ENCODE results near the gene PRRT3. TPM values are rescaled to one million over a fixed set of nuclear protein-coding genes. Genes with fewer than 3 reads are reported as not detected.

Gene PRRT3
- total and polyA plus RNA-seq, 2 of the 4 experiments (the other 2 are of a cell fraction), result 0.72 to 4.2 TPM

DNA sequence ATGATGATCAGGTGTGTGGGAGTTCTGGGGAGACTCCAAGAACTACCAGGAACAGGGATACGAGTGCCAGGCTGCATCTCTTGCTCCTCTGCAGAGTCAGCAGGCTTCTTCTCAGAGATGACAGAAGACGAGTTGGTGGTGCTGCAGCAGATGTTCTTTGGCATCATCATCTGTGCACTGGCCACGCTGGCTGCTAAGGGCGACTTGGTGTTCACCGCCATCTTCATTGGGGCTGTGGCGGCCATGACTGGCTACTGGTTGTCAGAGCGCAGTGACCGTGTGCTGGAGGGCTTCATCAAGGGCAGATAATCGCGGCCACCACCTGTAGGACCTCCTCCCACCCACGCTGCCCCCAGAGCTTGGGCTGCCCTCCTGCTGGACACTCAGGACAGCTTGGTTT is 7.9 kb downstream of the PRRT3 start:
- H3K9me1 ChIP-seq (ENCODE audit: insufficient read depth, low read length), result peaks cover 8% of the 10 kb centered on the region; the same call in 1 of the 2 replicates
- H3K9me3 ChIP-seq (ENCODE audit: control insufficient read depth, insufficient read depth, low read length), result no peaks in the 10 kb centered on the region
- H2AFZ ChIP-seq (replicated peaks; ENCODE audit: low read length, poor library complexity), result no peak overlapping the region
- no peak overlapping the region for H3K23ac ChIP-seq (ENCODE audit: low read depth, low read length)
- dilution Hi-C loops (cut with HindIII; ENCODE audit: low sequenced_read_pairs, unreplicated experiment), result no loop called here
- no peak overlapping the region for H3K18ac ChIP-seq (ENCODE audit: low read depth, low read length)
- no peak for DNase-seq
- ChIA-PET POLR2A (ENCODE audit: unreplicated experiment) (no interaction called here), CTCF (no interaction called here)
- H2BK5ac ChIP-seq (ENCODE audit: low read depth, low read length, poor library complexity, severe bottlenecking), result no peak overlapping the region
- no peaks in the 10 kb centered on the region for H3K79me1 ChIP-seq (ENCODE audit: low read depth in 1 of 2, low read length in 2 of 2)
- no peak overlapping the region for H3K27ac ChIP-seq (ENCODE audit: insufficient read depth, low read length)
- no peak overlapping the region for H3K56ac ChIP-seq (ENCODE audit: extremely low read depth, insufficient read depth, low read length)
- WGBS, 2 experiments (ENCODE audit: extremely low coverage in 2 of 2, insufficient read length in 1 of 2), result 100% methylated on average over 2 of the region's 11 CpGs; no CpG with 5 or more reads in 1 of the 2 experiments
- H2BK20ac ChIP-seq (ENCODE audit: low read depth, low read length), result no peak overlapping the region
- no peaks in the 10 kb centered on the region for H3K27me3 ChIP-seq (ENCODE audit: control insufficient read depth, insufficient read depth, low read length)
- H4K5ac ChIP-seq (ENCODE audit: low read depth, low read length), result no peak overlapping the region
- H3K36me3 ChIP-seq (ENCODE audit: control insufficient read depth, insufficient read depth, low read length), result peaks cover 7% of the 10 kb centered on the region; the same call in 1 of the 2 replicates
- no peak for ATAC-seq (ENCODE audit: low read depth)
- no peak overlapping the region for H4K8ac ChIP-seq (ENCODE audit: low read depth in 2 of 2, low read length in 2 of 2)
- intact Hi-C loops (cut with micrococcal nuclease), result no loop called here
- no peak overlapping the region for H2AK9ac ChIP-seq (replicated peaks; ENCODE audit: low read depth, low read length, poor library complexity)
- no TSS peak for BruUV-seq (replicated peaks)
- TF ChIP-seq, protein P1, sequence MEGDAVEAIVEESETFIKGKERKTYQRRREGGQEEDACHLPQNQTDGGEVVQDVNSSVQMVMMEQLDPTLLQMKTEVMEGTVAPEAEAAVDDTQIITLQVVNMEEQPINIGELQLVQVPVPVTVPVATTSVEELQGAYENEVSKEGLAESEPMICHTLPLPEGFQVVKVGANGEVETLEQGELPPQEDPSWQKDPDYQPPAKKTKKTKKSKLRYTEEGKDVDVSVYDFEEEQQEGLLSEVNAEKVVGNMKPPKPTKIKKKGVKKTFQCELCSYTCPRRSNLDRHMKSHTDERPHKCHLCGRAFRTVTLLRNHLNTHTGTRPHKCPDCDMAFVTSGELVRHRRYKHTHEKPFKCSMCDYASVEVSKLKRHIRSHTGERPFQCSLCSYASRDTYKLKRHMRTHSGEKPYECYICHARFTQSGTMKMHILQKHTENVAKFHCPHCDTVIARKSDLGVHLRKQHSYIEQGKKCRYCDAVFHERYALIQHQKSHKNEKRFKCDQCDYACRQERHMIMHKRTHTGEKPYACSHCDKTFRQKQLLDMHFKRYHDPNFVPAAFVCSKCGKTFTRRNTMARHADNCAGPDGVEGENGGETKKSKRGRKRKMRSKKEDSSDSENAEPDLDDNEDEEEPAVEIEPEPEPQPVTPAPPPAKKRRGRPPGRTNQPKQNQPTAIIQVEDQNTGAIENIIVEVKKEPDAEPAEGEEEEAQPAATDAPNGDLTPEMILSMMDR (conservative IDR thresholded peaks at IDR 0.05; ENCODE audit: low read depth, low read length), result no peak
- TF ChIP-seq, protein P2, sequence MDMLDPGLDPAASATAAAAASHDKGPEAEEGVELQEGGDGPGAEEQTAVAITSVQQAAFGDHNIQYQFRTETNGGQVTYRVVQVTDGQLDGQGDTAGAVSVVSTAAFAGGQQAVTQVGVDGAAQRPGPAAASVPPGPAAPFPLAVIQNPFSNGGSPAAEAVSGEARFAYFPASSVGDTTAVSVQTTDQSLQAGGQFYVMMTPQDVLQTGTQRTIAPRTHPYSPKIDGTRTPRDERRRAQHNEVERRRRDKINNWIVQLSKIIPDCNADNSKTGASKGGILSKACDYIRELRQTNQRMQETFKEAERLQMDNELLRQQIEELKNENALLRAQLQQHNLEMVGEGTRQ (IDR thresholded peaks at IDR 0.05; ENCODE audit: low read depth, low read length), result no peak
- TF ChIP-seq RFX5 (IDR thresholded peaks at IDR 0.05; ENCODE audit: low read depth, low read length) (no peak), MAFK (IDR thresholded peaks at IDR 0.05; ENCODE audit: low read depth, low read length) (no peak), FOS (IDR thresholded peaks at IDR 0.05; ENCODE audit: low read depth, low read length) (no peak), MXI1 (IDR thresholded peaks at IDR 0.05; ENCODE audit: borderline replicate concordance, low read depth, low read length) (no peak), MAZ (IDR thresholded peaks at IDR 0.05; ENCODE audit: borderline replicate concordance, low read depth, low read length) (no peak), NFE2L2 (IDR thresholded peaks at IDR 0.05; ENCODE audit: low read depth, low read length) (no peak), CEBPB (IDR thresholded peaks at IDR 0.05; ENCODE audit: low read depth, low read length) (no peak), CHD1 (IDR thresholded peaks at IDR 0.05; ENCODE audit: low read depth, low read length) (no peak), RAD21 (IDR thresholded peaks at IDR 0.05; ENCODE audit: low read length) (no peak), RCOR1 (IDR thresholded peaks at IDR 0.05; ENCODE audit: insufficient replicate concordance, low read length) (no peak), SMC3 (IDR thresholded peaks at IDR 0.05; ENCODE audit: low read depth, low read length) (no peak), BHLHE40 (IDR thresholded peaks at IDR 0.05; ENCODE audit: low read depth, low read length) (no peak), POLR2A (IDR thresholded peaks at IDR 0.05; ENCODE audit: low read depth, low read length) (no peak)
- TF ChIP-seq, protein P3, sequence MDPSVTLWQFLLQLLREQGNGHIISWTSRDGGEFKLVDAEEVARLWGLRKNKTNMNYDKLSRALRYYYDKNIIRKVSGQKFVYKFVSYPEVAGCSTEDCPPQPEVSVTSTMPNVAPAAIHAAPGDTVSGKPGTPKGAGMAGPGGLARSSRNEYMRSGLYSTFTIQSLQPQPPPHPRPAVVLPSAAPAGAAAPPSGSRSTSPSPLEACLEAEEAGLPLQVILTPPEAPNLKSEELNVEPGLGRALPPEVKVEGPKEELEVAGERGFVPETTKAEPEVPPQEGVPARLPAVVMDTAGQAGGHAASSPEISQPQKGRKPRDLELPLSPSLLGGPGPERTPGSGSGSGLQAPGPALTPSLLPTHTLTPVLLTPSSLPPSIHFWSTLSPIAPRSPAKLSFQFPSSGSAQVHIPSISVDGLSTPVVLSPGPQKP (IDR thresholded peaks at IDR 0.05; ENCODE audit: borderline replicate concordance, low read depth, low read length), result no peak
- peaks cover 7% of the 10 kb centered on the region; the same call in 1 of the 2 replicates for H3K4me1 ChIP-seq (ENCODE audit: control insufficient read depth, insufficient read depth, low read length)
- no peak overlapping the region for H2AK5ac ChIP-seq (ENCODE audit: low read depth, low read length)
- no peak overlapping the region for H3K4me3 ChIP-seq (ENCODE audit: insufficient read depth, low read depth, low read length)
- H4K91ac ChIP-seq (ENCODE audit: insufficient read depth, low read depth, low read length), result no peak overlapping the region
- in situ Hi-C loops (cut with MboI; ENCODE audit: low sequenced_read_pairs), result no loop called here
- no peak overlapping the region for H3K9ac ChIP-seq (ENCODE audit: low read depth, low read length)
- no peak overlapping the region for H3K14ac ChIP-seq (replicated peaks; ENCODE audit: low read depth, low read length)
- no peaks in the 10 kb centered on the region; the same call in 1 of the 2 replicates for H4K20me1 ChIP-seq (ENCODE audit: insufficient read depth, low read length)
- no peak overlapping the region for H3K4ac ChIP-seq (ENCODE audit: low read depth, low read length)
- no peak overlapping the region for H2BK15ac ChIP-seq (ENCODE audit: low read depth, low read length)
- H2BK120ac ChIP-seq (ENCODE audit: low read depth, low read length), result no peak overlapping the region
- H3K4me2 ChIP-seq (ENCODE audit: low read depth, low read length), result no peak overlapping the region
